GM18951 (cell line): ENCODE results near the gene MYO5A.
"Not testable (repeated sequence)": the region's sequence is repeated elsewhere in the genome, so short reads cannot be mapped to it uniquely, and the experiment has no call there.

Experiments used
- POLR2A ChIP-seq: IDR thresholded peaks from 4 replicates; pipeline ENCODE4 v1.6.1; 2011; ENCODE audit warnings: mild to moderate bottlenecking; ENCODE audit not compliant: insufficient read length, insufficient read depth; ENCODE audit errors: extremely low read depth
- in situ Hi-C: fragments of 300-500 bp; cut with MboI; formaldehyde crosslinking; loops from one replicate; pipeline ENCODE4 v1.12.0; 2022; ENCODE audit warnings: low sequenced_read_pairs, mixed read lengths, inconsistent platforms; ENCODE audit not compliant: unreplicated experiment

The MYO5A gene

DNA sequence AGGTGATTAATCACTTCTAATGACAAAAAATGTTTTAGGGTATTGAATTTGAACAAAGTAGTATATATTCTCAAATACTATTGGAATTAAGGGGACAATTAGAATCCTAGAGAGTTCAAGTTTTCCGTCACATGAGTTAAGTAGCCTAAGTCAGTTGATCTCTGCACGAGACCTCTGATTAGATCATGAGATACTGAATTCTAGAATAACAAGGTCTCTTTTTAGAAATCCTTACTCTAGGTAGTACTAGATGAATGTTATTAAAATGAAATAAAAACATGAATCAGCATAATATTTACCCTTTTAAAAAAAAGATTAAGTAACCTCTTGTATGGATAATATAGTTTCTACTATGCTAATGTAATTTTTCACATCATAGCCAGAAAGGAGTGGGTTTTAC, 43.4 kb downstream of the MYO5A start:
- no peak for TF ChIP-seq POLR2A
- in situ Hi-C loops: no loop called here

DNA sequence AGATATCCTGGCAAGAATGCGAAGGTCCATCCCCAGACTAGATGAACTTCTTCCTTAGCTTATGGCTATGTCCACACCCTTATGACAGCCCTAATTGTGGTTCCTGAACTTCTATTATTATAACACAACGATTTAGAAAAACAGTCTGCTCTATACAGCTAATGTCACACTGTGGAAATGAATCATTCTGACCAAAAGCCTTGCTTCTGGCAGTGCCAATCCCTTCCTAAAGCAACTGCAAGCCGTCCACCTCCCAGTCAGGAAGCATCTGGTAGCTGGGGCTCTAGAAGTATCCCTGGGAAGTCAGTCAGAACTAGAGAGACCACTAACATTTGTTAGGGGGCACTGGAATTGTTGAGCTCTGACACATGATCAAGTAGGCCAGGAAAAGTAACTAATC, 45.0 kb downstream of the MYO5A start:
- TF ChIP-seq POLR2A: no peak
- in situ Hi-C loops: no loop called here

DNA sequence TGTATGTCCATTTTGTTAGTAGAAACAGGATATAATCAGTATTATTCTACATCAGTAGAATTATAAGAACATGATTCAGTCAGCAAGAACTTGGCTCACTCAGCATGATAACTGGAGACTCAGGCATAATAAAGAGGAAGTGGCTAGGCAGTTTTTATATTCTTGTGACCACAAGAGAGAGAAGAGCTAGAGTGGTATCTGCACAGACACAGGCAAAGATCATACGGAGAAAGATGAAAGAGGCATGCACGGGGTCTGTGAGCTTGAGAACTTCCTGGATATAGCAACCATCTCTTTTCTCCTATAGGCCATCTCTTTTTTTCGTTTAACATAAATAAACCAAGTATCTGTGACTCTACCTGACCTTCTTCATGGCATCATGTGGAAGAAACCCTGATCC, 46.8 kb downstream of the MYO5A start:
- in situ Hi-C loops: no loop called here

DNA sequence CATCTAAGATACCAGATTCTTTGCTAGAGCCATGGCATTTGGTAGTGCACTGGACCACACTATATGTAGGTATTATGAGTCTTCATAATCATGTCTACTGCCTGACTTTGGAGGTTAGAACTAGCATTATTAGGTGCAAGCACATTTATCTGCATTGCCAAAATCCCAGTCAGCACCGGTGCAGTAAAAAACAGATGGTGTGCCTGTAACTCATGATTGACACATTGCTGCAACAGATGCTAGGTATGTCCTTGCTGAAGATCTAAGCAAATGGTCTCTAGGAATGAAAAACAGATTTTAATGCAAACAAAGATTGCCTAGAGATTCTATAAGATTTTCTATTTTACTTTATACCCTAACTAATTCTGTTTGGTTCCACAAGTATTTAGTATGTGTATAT, 47.7 kb downstream of the MYO5A start:
- in situ Hi-C loops: no loop called here
- no peak for TF ChIP-seq POLR2A

More for the DNA sequence above, 46.8 kb downstream of the MYO5A start:
- no peak for TF ChIP-seq POLR2A

DNA sequence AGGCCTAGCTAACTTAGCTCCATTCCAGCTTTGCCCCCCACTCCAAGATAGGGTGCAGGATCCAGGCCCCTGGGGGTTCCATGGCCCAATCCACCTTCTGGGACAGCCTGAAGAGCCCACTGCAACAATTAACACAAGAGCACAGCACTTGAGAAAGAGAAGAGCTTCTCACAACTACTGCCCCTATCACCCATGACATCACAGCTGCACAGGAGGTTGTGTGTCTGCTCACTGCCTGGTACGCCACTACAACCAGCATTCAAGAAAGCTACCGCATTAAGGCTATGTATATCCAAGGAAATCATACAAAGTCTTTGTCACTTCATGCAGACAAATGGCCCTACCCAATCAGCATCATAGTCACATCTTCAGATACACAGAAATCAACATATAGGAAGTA, 62.0 kb downstream of the MYO5A start:
- no peak for TF ChIP-seq POLR2A
- in situ Hi-C loops: loop anchor here (10.0 kb wide), 1 partner anchor 132 kb away; no protein-coding TSS in a partner anchor

DNA sequence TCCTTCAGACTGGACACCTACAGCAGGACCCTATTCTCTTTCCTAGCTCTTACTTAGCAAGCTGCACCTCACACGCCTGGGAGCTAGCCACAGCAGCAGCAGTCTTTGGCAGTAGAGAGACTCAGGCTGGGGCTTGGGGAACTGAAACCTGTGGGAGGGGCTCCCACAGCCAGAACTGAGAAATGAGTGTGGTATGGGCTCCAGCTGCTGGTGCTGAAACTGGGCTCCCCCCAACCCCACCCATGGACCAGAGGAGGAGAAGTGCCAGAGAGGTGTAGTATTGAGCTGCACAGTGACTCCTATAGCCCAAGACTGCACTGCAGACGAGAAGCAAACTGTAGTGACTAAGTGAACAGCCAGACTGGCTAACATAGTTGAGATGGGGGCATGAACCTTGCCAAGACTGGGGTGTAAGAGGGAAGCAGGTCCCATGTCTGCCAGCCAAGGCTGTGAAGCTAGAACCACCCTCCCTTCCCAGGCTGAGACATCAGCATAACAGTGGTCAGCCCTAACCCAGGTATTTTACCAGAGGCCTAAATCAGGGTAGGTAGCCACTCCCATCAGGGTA, 62.5 kb downstream of the MYO5A start:
- in situ Hi-C loops: loop anchor here (10.0 kb wide), 1 partner anchor 131 kb away; no protein-coding TSS in a partner anchor
- TF ChIP-seq POLR2A: peak; percentile 48

DNA sequence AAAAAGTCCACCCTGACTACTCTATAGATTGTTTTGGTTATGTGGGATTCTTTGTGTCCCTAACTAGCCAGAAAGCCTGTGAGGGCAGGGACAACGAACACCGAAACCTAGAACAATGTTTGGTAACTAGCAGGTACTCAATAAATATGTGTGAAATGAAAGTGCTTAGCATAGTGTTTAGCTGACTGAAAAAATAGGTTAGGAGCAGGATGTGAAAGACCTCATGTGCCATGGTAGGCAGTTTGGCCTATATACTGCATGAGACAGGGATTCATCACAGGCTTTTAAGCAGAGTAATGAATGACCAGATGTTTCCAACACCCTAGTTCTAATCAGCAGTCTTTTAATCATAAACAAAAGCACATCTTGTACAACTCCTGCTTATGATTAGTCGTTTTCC, 64.2 kb downstream of the MYO5A start:
- no peak for TF ChIP-seq POLR2A
- in situ Hi-C loops: loop anchor here (10.0 kb wide), 1 partner anchor 130 kb away; no protein-coding TSS in a partner anchor

DNA sequence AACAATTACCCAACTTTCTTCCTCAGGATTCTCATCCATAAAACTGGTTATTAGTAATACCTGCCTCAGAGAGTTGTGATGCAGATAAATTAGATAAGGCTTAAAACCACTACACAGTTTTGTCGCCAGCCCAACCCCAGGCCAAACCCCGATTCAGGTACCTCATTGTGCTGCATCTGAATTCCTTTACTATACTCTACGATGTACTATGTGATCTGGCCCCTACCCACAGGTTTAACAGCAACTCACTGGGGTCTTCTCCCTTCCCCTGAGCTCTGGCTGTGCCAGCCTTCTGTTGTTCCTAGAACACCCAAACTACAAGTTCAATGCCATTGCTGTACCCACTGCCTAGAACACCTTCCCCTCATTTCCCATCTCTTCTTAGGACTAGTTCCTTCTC, 64.6 kb downstream of the MYO5A start:
- in situ Hi-C loops: loop anchor here (10.0 kb wide), 1 partner anchor 129 kb away; no protein-coding TSS in a partner anchor
- no peak for TF ChIP-seq POLR2A

DNA sequence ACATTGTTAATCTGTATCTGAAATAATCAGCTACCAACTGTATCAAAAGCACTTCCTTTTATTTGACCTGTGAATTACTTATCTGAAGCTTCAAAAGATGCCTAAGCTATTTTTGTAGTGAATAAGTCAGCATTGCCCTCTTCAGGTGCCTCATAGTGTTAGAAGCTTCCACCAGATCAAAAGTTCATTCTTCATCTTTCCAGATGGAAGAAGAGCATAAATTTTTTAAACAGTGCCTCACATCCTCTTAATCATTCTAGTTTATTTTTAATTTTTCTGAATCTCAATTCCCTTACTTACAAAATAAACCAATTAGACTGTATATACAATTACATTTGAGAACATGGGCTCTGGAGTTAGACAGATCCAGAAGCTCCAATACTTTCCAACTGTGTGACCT, 65.0 kb downstream of the MYO5A start:
- in situ Hi-C loops: loop anchor here (10.0 kb wide), 1 partner anchor 129 kb away; no protein-coding TSS in a partner anchor
- no peak for TF ChIP-seq POLR2A

DNA sequence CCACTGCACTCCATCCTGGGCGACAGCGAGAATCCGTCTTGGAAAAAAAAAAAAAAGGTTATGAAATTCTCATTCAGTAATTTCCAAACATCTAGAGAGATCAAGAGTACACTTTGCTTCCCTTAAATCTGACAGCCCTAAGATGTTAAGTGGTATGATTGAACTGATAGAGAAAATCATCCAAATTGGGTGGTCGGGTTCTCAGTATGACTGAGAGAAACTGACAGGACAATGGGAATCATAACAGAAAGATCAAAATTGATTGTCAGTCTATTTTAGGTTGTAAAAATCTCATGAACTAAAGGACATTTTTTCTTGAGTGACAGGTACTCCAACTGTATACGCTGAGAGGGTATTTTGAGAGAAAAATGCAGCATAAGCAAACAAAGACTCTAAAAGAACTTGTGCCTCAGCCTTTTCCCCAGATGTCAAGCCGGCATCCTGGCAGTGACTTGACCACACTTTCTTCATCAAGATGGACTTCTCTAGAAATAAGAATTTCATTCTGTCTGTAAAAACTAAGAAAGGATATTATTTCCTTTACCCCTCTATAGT, 65.8 kb downstream of the MYO5A start:
- in situ Hi-C loops: loop anchor here (10.0 kb wide), 1 partner anchor 128 kb away; no protein-coding TSS in a partner anchor
- no peak for TF ChIP-seq POLR2A

DNA sequence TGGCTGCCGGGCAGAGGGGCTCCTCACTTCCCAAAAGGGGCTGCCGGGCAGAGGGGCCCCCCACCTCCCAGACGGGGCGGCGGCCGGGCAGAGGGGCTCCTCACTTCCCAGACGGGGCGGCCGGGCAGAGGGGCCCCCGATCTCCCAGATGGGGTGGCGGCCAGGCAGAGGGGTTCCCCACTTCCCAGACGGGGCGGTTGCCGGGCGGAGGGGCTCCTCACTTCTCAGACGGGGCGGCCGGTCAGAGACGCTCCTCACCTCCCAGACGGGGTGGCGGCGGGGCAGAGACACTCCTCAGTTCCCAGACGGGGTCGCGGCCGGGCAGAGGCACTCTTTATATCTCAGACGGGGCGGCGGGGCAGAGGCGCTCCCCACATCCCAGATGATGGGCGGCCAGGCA, 69.0 kb downstream of the MYO5A start:
- in situ Hi-C loops: loop anchor here (10.0 kb wide), 1 partner anchor 125 kb away; no protein-coding TSS in a partner anchor

DNA sequence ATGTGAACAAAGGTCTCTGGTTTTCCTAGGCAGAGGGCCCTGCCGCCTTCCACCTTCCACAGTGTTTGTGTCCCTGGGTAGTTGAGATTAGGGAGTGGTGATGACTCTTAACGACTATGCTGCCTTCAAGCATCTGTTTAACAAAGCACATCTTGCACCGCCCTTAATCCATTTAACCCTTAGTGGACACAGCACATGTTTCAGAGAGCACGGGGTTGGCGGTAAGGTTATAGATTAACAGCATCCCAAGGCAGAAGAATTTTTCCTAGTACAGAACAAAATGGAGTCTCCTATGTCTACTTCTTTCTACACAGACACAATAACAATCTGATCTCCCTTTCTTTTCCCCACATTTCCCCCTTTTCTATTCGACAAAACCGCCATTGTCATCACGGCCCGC, 69.4 kb downstream of the MYO5A start:
- in situ Hi-C loops: not testable (repeated sequence)

DNA sequence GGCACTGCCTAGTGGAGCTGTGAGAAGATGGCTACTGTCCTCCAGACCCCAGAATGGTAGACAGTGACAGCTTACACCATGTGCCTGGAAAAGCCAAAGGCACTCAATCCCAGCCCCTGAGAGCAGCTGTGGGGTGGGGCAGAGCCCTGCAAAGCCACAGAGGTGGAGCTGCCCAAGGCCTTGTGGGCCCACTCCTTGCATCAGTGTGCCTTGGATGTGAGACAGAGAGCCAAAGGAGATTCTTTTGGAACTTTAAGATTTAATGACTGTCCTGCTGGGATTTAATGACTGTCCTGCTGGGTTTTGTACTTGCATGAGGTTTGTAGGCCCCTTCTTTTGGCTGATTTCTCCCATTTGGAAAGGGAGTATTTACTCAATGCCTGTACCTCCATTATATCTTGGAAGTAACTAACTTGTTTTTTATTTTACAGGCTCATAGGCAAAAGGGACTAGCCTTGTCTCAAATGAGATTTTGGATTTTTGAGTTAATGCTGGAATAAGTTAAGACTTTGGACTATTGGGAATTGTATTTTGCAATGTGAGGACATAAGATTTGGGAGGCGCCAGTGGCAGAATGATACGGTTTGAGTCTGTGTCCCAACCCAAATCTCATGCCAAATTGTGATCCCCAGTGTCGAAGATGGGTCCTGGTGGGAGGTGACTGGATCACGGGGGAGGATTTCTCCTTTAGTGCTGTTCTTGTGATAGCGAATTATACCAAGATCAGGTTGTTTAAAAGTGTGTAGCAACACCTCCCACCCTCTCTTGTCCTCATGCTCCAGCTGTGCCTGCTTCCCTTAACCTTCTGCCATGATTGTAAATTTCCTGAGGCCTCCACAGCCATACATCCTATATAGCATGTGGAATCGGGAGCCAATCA, 80.4 kb downstream of the MYO5A start:
- in situ Hi-C loops: no loop called here
- TF ChIP-seq POLR2A: no peak

DNA sequence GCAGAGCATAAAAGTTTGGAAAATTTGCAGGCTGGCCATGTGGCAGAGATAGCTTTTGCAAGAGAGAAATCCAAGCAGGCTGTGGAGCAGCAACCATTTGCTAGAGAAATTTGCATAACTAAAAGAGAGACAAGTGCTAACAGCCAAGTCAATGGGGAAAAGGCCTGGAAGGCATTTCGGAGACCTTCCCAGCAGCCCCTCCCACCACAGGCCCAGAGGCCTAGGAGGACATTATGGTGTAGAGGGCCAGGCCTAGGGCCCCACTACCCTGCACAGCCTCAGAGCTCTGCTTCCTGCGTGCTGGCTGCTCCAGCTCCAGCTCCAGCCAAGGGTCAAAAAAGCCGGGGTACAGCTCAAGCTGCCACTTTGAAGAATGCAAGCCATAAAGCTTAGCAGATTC, 82.7 kb downstream of the MYO5A start:
- TF ChIP-seq POLR2A: no peak
- in situ Hi-C loops: no loop called here
